DMS79 (cell line): ENCODE measurements around the gene NKD1.

Experiments
- DNase-seq: peaks from one replicate; lab custom pipeline; 2025; lab: John Stamatoyannopoulos, UW

Gene NKD1

GRCh38 chr16:50696575-50697420 lies 148.6 kb downstream of the NKD1 start:
- DNase-seq = no peak

DNA sequence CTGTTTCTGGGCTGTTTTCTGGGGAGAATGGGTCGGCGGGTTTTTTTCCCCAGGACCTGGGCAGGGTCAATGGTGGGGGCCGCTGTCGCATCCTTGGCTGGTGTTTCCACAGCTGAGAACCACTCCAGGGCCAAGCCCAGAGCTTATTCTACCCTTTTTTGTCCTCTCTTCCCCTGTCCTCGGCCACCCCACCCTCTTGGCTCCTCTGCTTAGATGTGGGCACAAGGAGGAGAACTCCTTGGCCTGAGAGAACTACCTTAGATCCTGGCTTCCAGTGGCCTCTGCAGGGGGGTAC lies 149.2 kb downstream of the NKD1 start:
- DNase-seq = no peak

GRCh38 chr16:50697881-50698767 lies 149.9 kb downstream of the NKD1 start:
- DNase-seq = no peak
